ENCODE data around the gene HIRA. TPM values are rescaled to one million over a fixed set of nuclear protein-coding genes. Genes with fewer than 3 reads are reported as not detected.

Gene HIRA
- total and polyA plus RNA-seq, 9 of the 15 experiments (the other 6 are each of a cell fraction or from before 2014, with no cell fraction given), result 0.96 to 132 (median 58.4) TPM

- TF ChIP-seq ZNF212 (CRISPR knock-in tag; IDR thresholded peaks at IDR 0.05) (no peak), TSHZ1 (CRISPR knock-in tag; IDR thresholded peaks at IDR 0.05) (no peak), ZBTB2 (IDR thresholded peaks at IDR 0.05) (no peak), ZNF77 (CRISPR knock-in tag; IDR thresholded peaks at IDR 0.05) (no peak), ZNF347 (CRISPR knock-in tag; IDR thresholded peaks at IDR 0.05; ENCODE audit: low read depth) (no peak), CCNT2 (IDR thresholded peaks at IDR 0.05; ENCODE audit: borderline replicate concordance, extremely low read depth, insufficient read length, low read depth, low read length) (no peak), RFX7 (CRISPR knock-in tag; IDR thresholded peaks at IDR 0.05) (no peak), ATF2 (CRISPR knock-in tag; IDR thresholded peaks at IDR 0.05) (no peak), SAFB2 (IDR thresholded peaks at IDR 0.05; ENCODE audit: borderline replicate concordance, low read depth, low read length, severe bottlenecking) (no peak), POLR2H (tag; IDR thresholded peaks at IDR 0.05; ENCODE audit: low read depth) (no peak), BRCA1 (IDR thresholded peaks at IDR 0.05) (no peak), BRCA1 (CRISPR knock-in tag; IDR thresholded peaks at IDR 0.05) (peak; percentile 95; the same call in 1 of the 2 replicates), USF2 (CRISPR knock-in tag; IDR thresholded peaks at IDR 0.05) (no peak), POLR2G (IDR thresholded peaks at IDR 0.05; ENCODE audit: low read depth, low read length) (peak; percentile 38; the same call in 1 of the 2 replicates), MTA2 (IDR thresholded peaks at IDR 0.05; ENCODE audit: low read depth) (no peak), PBX2 (CRISPR knock-in tag; IDR thresholded peaks at IDR 0.05; ENCODE audit: low read depth) (0 out of 2 replicates have a peak, but pooled peaks have one; percentile 14), PBX2 (tag; conservative IDR thresholded peaks at IDR 0.05; ENCODE audit: low read depth) (no peak), USF1 (CRISPR knock-in tag; IDR thresholded peaks at IDR 0.05) (0 out of 2 replicates have a peak, but pooled peaks have one; percentile 13)
Measured at GRCh38 chr22:19358195-19358594, 73.3 kb downstream of the HIRA start (continued).
